Keratinocyte (primary cell): ENCODE results near the gene HSPA12B.

ENCODE experiments used
- CTCF ChIP-seq, 3 experiments: IDR thresholded peaks in 1 of 3; conservative IDR thresholded peaks in 1 of 3; optimal IDR thresholded peaks in 1 of 3; 2 replicates in 2 of 3; 3 replicates in 1 of 3; pipeline versions ENCODE3 to v1.5.1; 2011; ENCODE audit warnings: low read length in 3 of 3, mild to moderate bottlenecking in 3 of 3, moderate library complexity in 2 of 3, control low read depth in 1 of 3, inconsistent platforms in 1 of 3; ENCODE audit not compliant: insufficient read depth in 2 of 3; ENCODE audit errors: extremely low read depth in 1 of 3
- EZH2 ChIP-seq: IDR thresholded peaks from one replicate; pipeline ENCODE4 v1.6.1; 2012; ENCODE audit warnings: inconsistent platforms, mild to moderate bottlenecking, low read length, moderate library complexity

- TF ChIP-seq CTCF (optimal IDR thresholded peaks at IDR 0.05 in 1 of 3, IDR thresholded peaks at IDR 0.05 in 1 of 3, conservative IDR thresholded peaks at IDR 0.05 in 1 of 3; ENCODE audit: extremely low read depth in 1 of 3, insufficient read depth in 2 of 3, low read length in 3 of 3) (no peak), EZH2 (no peak)
Observed at GRCh38 chr20:3784863-3785239, 52.4 kb downstream of the HSPA12B start.
